Measurements from ENCODE around the gene RTN4IP1. TPM values are rescaled to one million over a fixed set of nuclear protein-coding genes. Genes with fewer than 3 reads are reported as not detected.
"Not testable (repeated sequence)": the region's sequence is repeated elsewhere in the genome, so short reads cannot be mapped to it uniquely, and the experiment has no call there.

The RTN4IP1 gene
- total and polyA plus RNA-seq, 8 donors = 4.6 to 8.7 (median 6.9) TPM

GRCh38 chr6:106556368-106556960 lies 72.8 kb downstream of the RTN4IP1 start:
- Histone ChIP-seq H3K36me3 (peaks cover 0 to 65% of the 10 kb centered on the region in 2 donors), H3K4me3 (no peak overlapping the region), H3K4me1 (peaks cover 0 to 21% of the 10 kb centered on the region in 2 donors), H3K27me3 (no peaks in the 10 kb centered on the region), H3K9me3 (no peaks in the 10 kb centered on the region), H3K27ac (no peak overlapping the region)
- TF ChIP-seq CTCF (IDR thresholded peaks at IDR 0.05) = no peak
- intact Hi-C loops (cut with DNase I) = no loop called here
- peak; percentile 58 for ATAC-seq
- DNase-seq = no peak

- Histone ChIP-seq H3K27me3 (no peaks in the 10 kb centered on the region), H3K36me3 (peaks cover 0 to 64% of the 10 kb centered on the region in 2 donors), H3K4me3 (no peak overlapping the region), H3K27ac (no peak overlapping the region), H3K9me3 (no peaks in the 10 kb centered on the region), H3K4me1 (peaks cover 0 to 15% of the 10 kb centered on the region in 2 donors)
- ATAC-seq (no peak), DNase-seq (no peak)
- intact Hi-C loops (cut with DNase I) = no loop called here
- TF ChIP-seq CTCF (IDR thresholded peaks at IDR 0.05) = no peak
These were observed 73.5 kb downstream of the RTN4IP1 start for GRCh38 chr6:106555767-106556166.

GRCh38 chr6:106553440-106553839 lies 75.9 kb downstream of the RTN4IP1 start:
- no peak for DNase-seq
- Histone ChIP-seq H3K4me3 (no peak overlapping the region), H3K27me3 (no peaks in the 10 kb centered on the region), H3K9me3 (no peaks in the 10 kb centered on the region), H3K27ac (no peak overlapping the region), H3K4me1 (peaks cover 0 to 29% of the 10 kb centered on the region in 2 donors), H3K36me3 (peaks cover 0 to 42% of the 10 kb centered on the region in 2 donors)
- intact Hi-C loops (cut with DNase I) = no loop called here
- TF ChIP-seq CTCF (IDR thresholded peaks at IDR 0.05) = no peak
- no peak for ATAC-seq

GRCh38 chr6:106551155-106551554 lies 78.1 kb downstream of the RTN4IP1 start:
- intact Hi-C loops (cut with DNase I) = no loop called here
- Histone ChIP-seq H3K4me1 (peaks cover 11 to 40% of the 10 kb centered on the region in 2 donors), H3K9me3 (no peaks in the 10 kb centered on the region), H3K4me3 (no peak overlapping the region), H3K27me3 (no peaks in the 10 kb centered on the region), H3K27ac (no peak overlapping the region), H3K36me3 (peaks cover 0 to 39% of the 10 kb centered on the region in 2 donors)
- DNase-seq = no peak
- no peak for ATAC-seq
- no peak for TF ChIP-seq CTCF (IDR thresholded peaks at IDR 0.05)

GRCh38 chr6:106549521-106549920 lies 79.8 kb downstream of the RTN4IP1 start:
- Histone ChIP-seq H3K27me3 (no peaks in the 10 kb centered on the region), H3K4me3 (no peak overlapping the region), H3K27ac (no peak overlapping the region), H3K36me3 (peaks cover 0 to 34% of the 10 kb centered on the region in 2 donors), H3K4me1 (peaks cover 11 to 53% of the 10 kb centered on the region in 2 donors), H3K9me3 (no peaks in the 10 kb centered on the region)
- no peak for TF ChIP-seq CTCF (IDR thresholded peaks at IDR 0.05)
- DNase-seq = no peak
- no peak for ATAC-seq
- intact Hi-C loops (cut with DNase I) = no loop called here

GRCh38 chr6:106548926-106549455 lies 80.3 kb downstream of the RTN4IP1 start:
- peaks cover 11 to 53% of the 10 kb centered on the region in 2 donors for H3K4me1 ChIP-seq
- intact Hi-C loops (cut with DNase I); H3K9me3 ChIP-seq; ATAC-seq; H3K4me3 ChIP-seq; H3K27me3 ChIP-seq; H3K27ac ChIP-seq; DNase-seq: not testable (repeated sequence)
- peaks cover 0 to 34% of the 10 kb centered on the region in 2 donors for H3K36me3 ChIP-seq
